ENCODE measurements around the gene MSI2.

Gene MSI2

GRCh38 chr17:57313097-57313835 lies 56.9 kb downstream of the MSI2 start:
- H3K4me3 ChIP-seq: no peak overlapping the region
- H3K9me3 ChIP-seq (ENCODE audit: low read depth, low read length): no peaks in the 10 kb centered on the region
- H3K27ac ChIP-seq: no peak overlapping the region
- DNase-seq (ENCODE audit: low read depth, low spot score): no peak
- H3K9ac ChIP-seq (ENCODE audit: insufficient read length): no peak overlapping the region
- H3K36me3 ChIP-seq (ENCODE audit: insufficient read depth, low read length): no peaks in the 10 kb centered on the region
- no peak for TF ChIP-seq POLR2AphosphoS5 (IDR thresholded peaks at IDR 0.05; ENCODE audit: borderline replicate concordance, low read depth, low read length)
- no peak for TF ChIP-seq EZH2 (IDR thresholded peaks at IDR 0.05)
- no peak for TF ChIP-seq FOXP2 (optimal IDR thresholded peaks at IDR 0.05; ENCODE audit: control extremely low read depth, extremely low read length, insufficient read depth)

GRCh38 chr17:57315061-57316015 lies 59.0 kb downstream of the MSI2 start:
- Histone ChIP-seq H3K27ac (no peak overlapping the region), H3K36me3 (ENCODE audit: insufficient read depth, low read length) (no peaks in the 10 kb centered on the region), H3K9me3 (ENCODE audit: low read depth, low read length) (no peaks in the 10 kb centered on the region), H3K9ac (ENCODE audit: insufficient read length) (no peak overlapping the region), H3K4me3 (no peak overlapping the region)
- no peak for TF ChIP-seq EZH2 (IDR thresholded peaks at IDR 0.05)
- TF ChIP-seq FOXP2 (optimal IDR thresholded peaks at IDR 0.05; ENCODE audit: control extremely low read depth, extremely low read length, insufficient read depth): no peak
- no peak for TF ChIP-seq POLR2AphosphoS5 (IDR thresholded peaks at IDR 0.05; ENCODE audit: borderline replicate concordance, low read depth, low read length)
- DNase-seq (ENCODE audit: low read depth, low spot score): no peak

GRCh38 chr17:57316361-57316760 lies 60.0 kb downstream of the MSI2 start:
- no peak for TF ChIP-seq EZH2 (IDR thresholded peaks at IDR 0.05)
- TF ChIP-seq FOXP2 (optimal IDR thresholded peaks at IDR 0.05; ENCODE audit: control extremely low read depth, extremely low read length, insufficient read depth): no peak
- TF ChIP-seq POLR2AphosphoS5 (IDR thresholded peaks at IDR 0.05; ENCODE audit: borderline replicate concordance, low read depth, low read length): no peak
- no peak overlapping the region for H3K4me3 ChIP-seq
- H3K9me3 ChIP-seq (ENCODE audit: low read depth, low read length): no peaks in the 10 kb centered on the region
- H3K36me3 ChIP-seq (ENCODE audit: insufficient read depth, low read length): no peaks in the 10 kb centered on the region
- no peak overlapping the region for H3K27ac ChIP-seq
- DNase-seq (ENCODE audit: low read depth, low spot score): no peak
- H3K9ac ChIP-seq (ENCODE audit: insufficient read length): no peak overlapping the region

GRCh38 chr17:57317079-57317478 lies 60.8 kb downstream of the MSI2 start:
- no peak for TF ChIP-seq FOXP2 (optimal IDR thresholded peaks at IDR 0.05; ENCODE audit: control extremely low read depth, extremely low read length, insufficient read depth)
- no peak overlapping the region for H3K27ac ChIP-seq
- DNase-seq (ENCODE audit: low read depth, low spot score): no peak
- H3K9me3 ChIP-seq (ENCODE audit: low read depth, low read length): no peaks in the 10 kb centered on the region
- no peaks in the 10 kb centered on the region for H3K36me3 ChIP-seq (ENCODE audit: insufficient read depth, low read length)
- H3K4me3 ChIP-seq: no peak overlapping the region
- no peak overlapping the region for H3K9ac ChIP-seq (ENCODE audit: insufficient read length)

- TF ChIP-seq EZH2 (IDR thresholded peaks at IDR 0.05) (no peak), FOXP2 (optimal IDR thresholded peaks at IDR 0.05; ENCODE audit: control extremely low read depth, extremely low read length, insufficient read depth) (no peak), POLR2AphosphoS5 (IDR thresholded peaks at IDR 0.05; ENCODE audit: borderline replicate concordance, low read depth, low read length) (no peak)
- Histone ChIP-seq H3K4me3 (no peak overlapping the region), H3K9me3 (ENCODE audit: low read depth, low read length) (no peaks in the 10 kb centered on the region), H3K27ac (no peak overlapping the region), H3K9ac (ENCODE audit: insufficient read length) (no peak overlapping the region), H3K36me3 (ENCODE audit: insufficient read depth, low read length) (no peaks in the 10 kb centered on the region)
- DNase-seq (ENCODE audit: low read depth, low spot score): no peak
Measured at GRCh38 chr17:57318913-57319312, 62.6 kb downstream of the MSI2 start.

- H3K36me3 ChIP-seq (ENCODE audit: insufficient read depth, low read length): no peaks in the 10 kb centered on the region
- H3K9me3 ChIP-seq (ENCODE audit: low read depth, low read length): no peaks in the 10 kb centered on the region
- no peak overlapping the region for H3K4me3 ChIP-seq
- no peak for DNase-seq (ENCODE audit: low read depth, low spot score)
- H3K27ac ChIP-seq: no peak overlapping the region
- TF ChIP-seq FOXP2 (optimal IDR thresholded peaks at IDR 0.05; ENCODE audit: control extremely low read depth, extremely low read length, insufficient read depth) (no peak), POLR2AphosphoS5 (IDR thresholded peaks at IDR 0.05; ENCODE audit: borderline replicate concordance, low read depth, low read length) (no peak), EZH2 (IDR thresholded peaks at IDR 0.05) (no peak)
- no peak overlapping the region for H3K9ac ChIP-seq (ENCODE audit: insufficient read length)
Measured at GRCh38 chr17:57319806-57320205, 63.5 kb downstream of the MSI2 start.

GRCh38 chr17:57323391-57323790 lies 67.1 kb downstream of the MSI2 start:
- Histone ChIP-seq H3K9ac (ENCODE audit: insufficient read length) (no peak overlapping the region), H3K9me3 (ENCODE audit: low read depth, low read length) (no peaks in the 10 kb centered on the region), H3K4me3 (no peak overlapping the region), H3K36me3 (ENCODE audit: insufficient read depth, low read length) (no peaks in the 10 kb centered on the region), H3K27ac (no peak overlapping the region)
- no peak for DNase-seq (ENCODE audit: low read depth, low spot score)
- no peak for TF ChIP-seq POLR2AphosphoS5 (IDR thresholded peaks at IDR 0.05; ENCODE audit: borderline replicate concordance, low read depth, low read length)
- TF ChIP-seq FOXP2 (optimal IDR thresholded peaks at IDR 0.05; ENCODE audit: control extremely low read depth, extremely low read length, insufficient read depth): no peak
- no peak for TF ChIP-seq EZH2 (IDR thresholded peaks at IDR 0.05)

GRCh38 chr17:57324060-57324459 lies 67.7 kb downstream of the MSI2 start:
- Histone ChIP-seq H3K4me3 (no peak overlapping the region), H3K9me3 (ENCODE audit: low read depth, low read length) (no peaks in the 10 kb centered on the region), H3K36me3 (ENCODE audit: insufficient read depth, low read length) (no peaks in the 10 kb centered on the region), H3K9ac (ENCODE audit: insufficient read length) (no peak overlapping the region), H3K27ac (no peak overlapping the region)
- DNase-seq (ENCODE audit: low read depth, low spot score): no peak
- TF ChIP-seq FOXP2 (optimal IDR thresholded peaks at IDR 0.05; ENCODE audit: control extremely low read depth, extremely low read length, insufficient read depth): no peak
- TF ChIP-seq POLR2AphosphoS5 (IDR thresholded peaks at IDR 0.05; ENCODE audit: borderline replicate concordance, low read depth, low read length): no peak
- no peak for TF ChIP-seq EZH2 (IDR thresholded peaks at IDR 0.05)

All from SK-N-MC (cell line).